K562 (cell line): ENCODE data around the gene SULT1A2. TPM values are rescaled to one million over a fixed set of nuclear protein-coding genes. Genes with fewer than 3 reads are reported as not detected.
A peak's percentile ranks its signal among the peaks of the same experiment; 100 is the strongest.

Source experiments
- SETDB1 ChIP-seq: IDR thresholded peaks from one replicate; pipeline ENCODE4 v1.6.1; 2012; ENCODE audit warnings: low read length, control low read depth, inconsistent platforms
- polyA plus RNA-seq, 8 experiments: library from polyadenylated mRNA; depleted of rRNA in 4 of 8; stranded (reverse) in 5 of 8; unstranded in 3 of 8; fragments of >200 nt; fragmentation: Nextera tagmentation in 2 of 8; fragmentation: Illumina TruSeq in 1 of 8; extraction: Ambion mirVana in 2 of 8; extraction: Trizol in 1 of 8; gene quantifications; 2 replicates each; pipeline versions ENCODE4 v1.2.1 to v1.2.3, GENCODE V29; 2011 to 2014; ENCODE audit warnings: inconsistent platforms in 1 of 8, missing spikeins in 1 of 8
- total RNA-seq, 7 experiments: library from RNA; depleted of rRNA in 6 of 7; stranded (reverse); fragments of >200 nt in 6 of 7; fragmentation: Illumina TruSeq in 2 of 7; extraction: Trizol in 2 of 7; gene quantifications; 2 replicates each; pipeline versions ENCODE4 v1.2.1 to v1.2.3, GENCODE V29; 2011 to 2021; ENCODE audit warnings: low replicate concordance in 1 of 7
- TF ChIP-seq, protein P1 (sequence below), 2 experiments: IDR thresholded peaks in 1 of 2; conservative IDR thresholded peaks in 1 of 2; 2 replicates each; pipeline ENCODE4 v1.6.1; 2016; ENCODE audit warnings: low read depth in 2 of 2, mild to moderate bottlenecking in 1 of 2, missing compliant biosample characterization in 1 of 2, missing genetic modification characterization in 1 of 2, moderate library complexity in 1 of 2
- TF ChIP-seq, protein P2 (sequence below), 2 experiments: fragments of 450-650 bp; formaldehyde crosslinking in 1 of 2; IDR thresholded peaks; 2 replicates each; pipeline versions ENCODE4 v1.4.0 to v1.6.1; 2014 to 2020; ENCODE audit warnings: mild to moderate bottlenecking in 2 of 2, borderline replicate concordance in 1 of 2, low read depth in 1 of 2
- TF ChIP-seq, protein P3 (sequence below), 2 experiments: fragments of 450-650 bp; IDR thresholded peaks; 2 replicates each; pipeline ENCODE4 v1.6.1; 2016; ENCODE audit warnings: mild to moderate bottlenecking in 2 of 2, borderline replicate concordance in 1 of 2, low read depth in 1 of 2, moderate library complexity in 1 of 2

Gene SULT1A2
- total and polyA plus RNA-seq, 9 of the 15 experiments (the other 6 are each of a cell fraction or from before 2014, with no cell fraction given): 0.73 to 3.2 (median 1.7) TPM

DNA sequence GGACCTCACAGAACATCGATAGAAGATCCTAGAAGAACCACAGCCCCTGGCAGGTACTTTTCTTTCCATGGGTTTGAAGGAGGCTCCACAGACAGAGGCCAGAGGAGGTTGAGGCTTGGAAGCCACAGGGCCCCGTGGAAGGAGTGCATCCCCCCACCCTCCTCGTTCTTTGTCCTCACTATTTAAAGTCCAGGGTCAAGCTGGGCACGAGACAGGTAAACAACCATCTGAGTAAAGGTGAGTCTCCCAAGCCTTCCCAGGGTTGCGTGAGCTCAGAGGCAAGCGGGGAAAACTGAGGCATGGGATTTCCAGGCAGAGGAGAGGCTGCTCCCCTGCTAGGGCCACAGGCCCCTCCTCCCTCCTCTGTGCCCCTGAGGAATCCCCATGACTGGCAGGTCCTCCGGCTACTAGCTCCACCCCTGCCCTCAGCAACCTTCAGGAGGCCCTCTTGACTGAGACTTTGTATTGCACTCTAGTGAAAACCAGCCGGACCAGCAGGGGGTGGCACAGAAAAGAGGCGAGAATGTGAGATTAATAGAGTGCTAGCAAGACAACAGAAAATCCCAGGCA is 927 bp upstream of the SULT1A2 start (continued):
- TF ChIP-seq, protein P1, sequence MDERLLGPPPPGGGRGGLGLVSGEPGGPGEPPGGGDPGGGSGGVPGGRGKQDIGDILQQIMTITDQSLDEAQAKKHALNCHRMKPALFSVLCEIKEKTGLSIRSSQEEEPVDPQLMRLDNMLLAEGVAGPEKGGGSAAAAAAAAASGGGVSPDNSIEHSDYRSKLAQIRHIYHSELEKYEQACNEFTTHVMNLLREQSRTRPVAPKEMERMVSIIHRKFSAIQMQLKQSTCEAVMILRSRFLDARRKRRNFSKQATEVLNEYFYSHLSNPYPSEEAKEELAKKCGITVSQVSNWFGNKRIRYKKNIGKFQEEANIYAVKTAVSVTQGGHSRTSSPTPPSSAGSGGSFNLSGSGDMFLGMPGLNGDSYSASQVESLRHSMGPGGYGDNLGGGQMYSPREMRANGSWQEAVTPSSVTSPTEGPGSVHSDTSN (CRISPR knock-in tag; IDR thresholded peaks at IDR 0.05; ENCODE audit: low read depth): no peak
- TF ChIP-seq, protein P1 (tag; conservative IDR thresholded peaks at IDR 0.05; ENCODE audit: low read depth): peak; percentile 75
- TF ChIP-seq SETDB1: no peak
- TF ChIP-seq, protein P2, sequence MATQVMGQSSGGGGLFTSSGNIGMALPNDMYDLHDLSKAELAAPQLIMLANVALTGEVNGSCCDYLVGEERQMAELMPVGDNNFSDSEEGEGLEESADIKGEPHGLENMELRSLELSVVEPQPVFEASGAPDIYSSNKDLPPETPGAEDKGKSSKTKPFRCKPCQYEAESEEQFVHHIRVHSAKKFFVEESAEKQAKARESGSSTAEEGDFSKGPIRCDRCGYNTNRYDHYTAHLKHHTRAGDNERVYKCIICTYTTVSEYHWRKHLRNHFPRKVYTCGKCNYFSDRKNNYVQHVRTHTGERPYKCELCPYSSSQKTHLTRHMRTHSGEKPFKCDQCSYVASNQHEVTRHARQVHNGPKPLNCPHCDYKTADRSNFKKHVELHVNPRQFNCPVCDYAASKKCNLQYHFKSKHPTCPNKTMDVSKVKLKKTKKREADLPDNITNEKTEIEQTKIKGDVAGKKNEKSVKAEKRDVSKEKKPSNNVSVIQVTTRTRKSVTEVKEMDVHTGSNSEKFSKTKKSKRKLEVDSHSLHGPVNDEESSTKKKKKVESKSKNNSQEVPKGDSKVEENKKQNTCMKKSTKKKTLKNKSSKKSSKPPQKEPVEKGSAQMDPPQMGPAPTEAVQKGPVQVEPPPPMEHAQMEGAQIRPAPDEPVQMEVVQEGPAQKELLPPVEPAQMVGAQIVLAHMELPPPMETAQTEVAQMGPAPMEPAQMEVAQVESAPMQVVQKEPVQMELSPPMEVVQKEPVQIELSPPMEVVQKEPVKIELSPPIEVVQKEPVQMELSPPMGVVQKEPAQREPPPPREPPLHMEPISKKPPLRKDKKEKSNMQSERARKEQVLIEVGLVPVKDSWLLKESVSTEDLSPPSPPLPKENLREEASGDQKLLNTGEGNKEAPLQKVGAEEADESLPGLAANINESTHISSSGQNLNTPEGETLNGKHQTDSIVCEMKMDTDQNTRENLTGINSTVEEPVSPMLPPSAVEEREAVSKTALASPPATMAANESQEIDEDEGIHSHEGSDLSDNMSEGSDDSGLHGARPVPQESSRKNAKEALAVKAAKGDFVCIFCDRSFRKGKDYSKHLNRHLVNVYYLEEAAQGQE (IDR thresholded peaks at IDR 0.05; ENCODE audit: borderline replicate concordance): 0 out of 2 replicates have a peak, but pooled peaks have one; percentile 15
- TF ChIP-seq, protein P2 (CRISPR knock-in tag; IDR thresholded peaks at IDR 0.05; ENCODE audit: low read depth): no peak
- TF ChIP-seq, protein P3, sequence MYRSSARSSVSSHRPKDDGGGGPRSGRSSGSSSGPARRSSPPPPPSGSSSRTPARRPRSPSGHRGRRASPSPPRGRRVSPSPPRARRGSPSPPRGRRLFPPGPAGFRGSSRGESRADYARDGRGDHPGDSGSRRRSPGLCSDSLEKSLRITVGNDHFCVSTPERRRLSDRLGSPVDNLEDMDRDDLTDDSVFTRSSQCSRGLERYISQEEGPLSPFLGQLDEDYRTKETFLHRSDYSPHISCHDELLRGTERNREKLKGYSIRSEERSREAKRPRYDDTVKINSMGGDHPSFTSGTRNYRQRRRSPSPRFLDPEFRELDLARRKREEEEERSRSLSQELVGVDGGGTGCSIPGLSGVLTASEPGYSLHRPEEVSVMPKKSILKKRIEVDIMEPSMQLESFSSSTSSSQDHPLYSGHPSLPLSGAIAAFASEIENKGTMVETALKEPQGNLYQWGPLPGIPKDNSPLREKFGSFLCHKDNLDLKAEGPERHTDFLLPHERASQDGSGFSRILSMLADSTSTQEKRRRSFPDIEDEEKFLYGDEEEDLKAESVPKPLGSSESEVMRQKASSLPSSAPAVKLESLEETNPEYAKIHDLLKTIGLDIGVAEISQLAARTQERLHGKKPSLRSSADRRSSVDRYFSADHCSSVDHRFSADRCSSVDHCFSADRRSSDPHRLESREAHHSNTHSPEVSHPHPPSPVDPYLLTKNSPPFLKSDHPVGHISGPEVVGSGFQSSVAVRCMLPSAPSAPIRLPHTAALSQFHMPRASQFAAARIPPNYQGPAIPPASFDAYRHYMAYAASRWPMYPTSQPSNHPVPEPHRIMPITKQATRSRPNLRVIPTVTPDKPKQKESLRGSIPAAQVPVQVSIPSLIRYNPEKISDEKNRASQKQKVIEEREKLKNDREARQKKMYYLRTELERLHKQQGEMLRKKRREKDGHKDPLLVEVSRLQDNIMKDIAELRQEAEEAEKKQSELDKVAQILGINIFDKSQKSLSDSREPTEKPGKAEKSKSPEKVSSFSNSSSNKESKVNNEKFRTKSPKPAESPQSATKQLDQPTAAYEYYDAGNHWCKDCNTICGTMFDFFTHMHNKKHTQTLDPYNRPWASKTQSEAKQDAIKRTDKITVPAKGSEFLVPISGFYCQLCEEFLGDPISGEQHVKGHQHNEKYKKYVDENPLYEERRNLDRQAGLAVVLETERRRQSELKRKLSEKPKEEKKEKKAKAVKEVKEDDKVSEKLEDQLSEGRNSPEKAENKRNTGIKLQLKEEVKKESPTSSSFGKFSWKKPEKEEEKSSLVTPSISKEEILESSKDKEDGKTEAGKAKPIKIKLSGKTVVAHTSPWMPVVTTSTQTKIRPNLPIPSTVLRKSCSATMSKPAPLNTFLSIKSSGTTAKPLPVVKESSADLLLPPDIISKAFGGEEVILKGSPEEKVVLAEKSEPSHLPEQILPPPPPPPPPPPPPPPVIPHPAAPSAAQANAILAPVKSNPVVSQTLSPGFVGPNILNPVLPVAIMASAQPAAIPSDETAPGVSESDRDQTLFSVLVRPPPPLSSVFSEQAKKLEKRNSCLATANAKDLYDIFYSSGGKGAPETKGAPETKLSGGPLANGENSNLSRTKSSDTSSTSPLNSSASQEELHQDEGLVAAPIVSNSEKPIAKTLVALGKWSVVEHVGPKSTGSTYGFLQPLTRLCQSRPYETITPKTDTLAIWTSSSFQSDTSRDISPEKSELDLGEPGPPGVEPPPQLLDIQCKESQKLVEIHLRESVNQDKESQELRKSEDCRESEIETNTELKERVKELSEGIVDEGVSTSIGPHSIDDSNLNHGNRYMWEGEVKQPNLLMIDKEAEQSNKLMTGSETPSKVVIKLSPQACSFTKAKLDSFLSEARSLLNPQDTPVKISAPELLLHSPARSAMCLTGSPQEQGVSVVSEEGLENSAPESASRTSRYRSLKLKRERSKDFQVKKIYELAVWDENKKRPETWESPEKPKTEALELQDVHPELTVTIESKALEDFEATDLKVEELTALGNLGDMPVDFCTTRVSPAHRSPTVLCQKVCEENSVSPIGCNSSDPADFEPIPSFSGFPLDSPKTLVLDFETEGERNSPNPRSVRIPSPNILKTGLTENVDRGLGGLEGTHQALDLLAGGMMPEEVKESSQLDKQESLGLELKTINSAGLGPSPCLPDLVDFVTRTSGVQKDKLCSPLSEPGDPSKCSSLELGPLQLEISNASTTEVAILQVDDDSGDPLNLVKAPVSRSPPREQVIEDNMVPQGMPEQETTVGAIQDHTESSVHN (IDR thresholded peaks at IDR 0.05; ENCODE audit: borderline replicate concordance in 1 of 2, low read depth in 1 of 2): no peak
